Keratinocyte (primary cell): ENCODE measurements around the gene UGT2B7. TPM values are rescaled to one million over a fixed set of nuclear protein-coding genes. Genes with fewer than 3 reads are reported as not detected.

Experiments used
- DNase-seq: peaks from one replicate; pipeline ENCODE4 v3.0.0-alpha.2; 2011; ENCODE audit warnings: low read depth, missing footprints, low spot score
- FAIRE-seq: peaks from 2 replicates; lab custom pipeline; 2011; peaks lifted over from hg19 to GRCh38; lab: Jason Lieb, UNC
- H2AFZ ChIP-seq: 2 replicates; pipeline ENCODE4 v1.6.0; 2012; ENCODE audit warnings: low read length, control low read depth, inconsistent platforms; ENCODE audit not compliant: control insufficient read depth
- H3K27ac ChIP-seq: 2 replicates; pipeline ENCODE4 v1.5.1; 2011; ENCODE audit warnings: low read length; ENCODE audit not compliant: control insufficient read depth, insufficient read depth
- H3K27me3 ChIP-seq: 3 replicates; pipeline ENCODE4 v1.6.0; 2011; ENCODE audit warnings: low read length; ENCODE audit not compliant: control insufficient read depth, insufficient read depth; ENCODE audit errors: extremely low read depth
- H3K36me3 ChIP-seq, 2 experiments: 2 replicates in 1 of 2; 3 replicates in 1 of 2; pipeline ENCODE4 v1.5.1; 2011; ENCODE audit warnings: low read length in 2 of 2, mild to moderate bottlenecking in 1 of 2; ENCODE audit not compliant: control insufficient read depth in 2 of 2, insufficient read depth in 2 of 2; ENCODE audit errors: extremely low read depth in 1 of 2
- H3K4me1 ChIP-seq: 3 replicates; pipeline ENCODE4 v1.5.1; 2011; ENCODE audit warnings: low read length; ENCODE audit not compliant: control insufficient read depth, insufficient read depth; ENCODE audit errors: extremely low read depth
- H3K4me2 ChIP-seq: 3 replicates; pipeline ENCODE4 v1.6.0; 2011; ENCODE audit warnings: low read depth, low read length; ENCODE audit not compliant: control insufficient read depth, insufficient read depth; ENCODE audit errors: extremely low read depth
- H3K4me3 ChIP-seq, 3 experiments: fragments of 200-600 bp in 1 of 3; sonication (generic) in 1 of 3; 2 replicates in 2 of 3; 3 replicates in 1 of 3; pipeline ENCODE4 v1.5.1; 2011 to 2016; ENCODE audit warnings: low read length in 3 of 3, mild to moderate bottlenecking in 3 of 3, control low read depth in 2 of 3, inconsistent platforms in 1 of 3, low read depth in 1 of 3, mixed read lengths in 1 of 3, mixed run types in 1 of 3, moderate library complexity in 1 of 3; ENCODE audit not compliant: control insufficient read depth in 2 of 3, insufficient read depth in 2 of 3; ENCODE audit errors: extremely low read depth in 1 of 3
- H3K79me2 ChIP-seq: 2 replicates; pipeline ENCODE4 v1.6.0; 2012; ENCODE audit warnings: low read length; ENCODE audit not compliant: control insufficient read depth, insufficient read depth
- H3K9ac ChIP-seq: 3 replicates; pipeline ENCODE4 v1.6.0; 2011; ENCODE audit warnings: low read length; ENCODE audit not compliant: control insufficient read depth, insufficient read depth; ENCODE audit errors: extremely low read depth
- H3K9me1 ChIP-seq: 3 replicates; pipeline ENCODE4 v1.6.0; 2011; ENCODE audit warnings: low read length; ENCODE audit not compliant: control insufficient read depth, insufficient read depth; ENCODE audit errors: extremely low read depth
- H3K9me3 ChIP-seq: 2 replicates; pipeline ENCODE4 v1.5.1; 2012; ENCODE audit warnings: low read depth, low read length; ENCODE audit not compliant: control insufficient read depth
- H4K20me1 ChIP-seq: 3 replicates; pipeline ENCODE4 v1.6.0; 2011; ENCODE audit warnings: low read length; ENCODE audit not compliant: control insufficient read depth, insufficient read depth; ENCODE audit errors: extremely low read depth
- CTCF ChIP-seq, 3 experiments: IDR thresholded peaks in 1 of 3; conservative IDR thresholded peaks in 1 of 3; optimal IDR thresholded peaks in 1 of 3; 2 replicates in 2 of 3; 3 replicates in 1 of 3; pipeline versions ENCODE3 to v1.5.1; 2011; ENCODE audit warnings: low read length in 3 of 3, mild to moderate bottlenecking in 3 of 3, moderate library complexity in 2 of 3, control low read depth in 1 of 3, inconsistent platforms in 1 of 3; ENCODE audit not compliant: insufficient read depth in 2 of 3; ENCODE audit errors: extremely low read depth in 1 of 3
- EZH2 ChIP-seq: IDR thresholded peaks from one replicate; pipeline ENCODE4 v1.6.1; 2012; ENCODE audit warnings: inconsistent platforms, mild to moderate bottlenecking, low read length, moderate library complexity
- dilution Hi-C: fragments of 300-500 bp; cut with MboI; formaldehyde crosslinking; loops from one replicate; pipeline ENCODE4 v1.7.0; 2020; ENCODE audit warnings: low sequenced_read_pairs; ENCODE audit not compliant: extremely low pct_ligation_motif_present
- polyA plus RNA-seq, 5 experiments: library from polyadenylated mRNA; depleted of rRNA in 3 of 5; stranded (reverse) in 3 of 5; stranded (forward) in 1 of 5; unstranded in 1 of 5; fragments of >200 nt; gene quantifications; 1 replicate in 1 of 5; 2 replicates in 3 of 5; 3 replicates in 1 of 5; pipeline versions ENCODE4 v1.2.1 to v1.2.3, GENCODE V29; 2011 to 2012; ENCODE audit warnings: missing spikeins in 2 of 5, low read depth in 1 of 5, low replicate concordance in 1 of 5

UGT2B7 gene
- polyA plus RNA-seq, 1 donor (not counting 4 experiments of a cell fraction or from before 2014, with no cell fraction given): 0.05 TPM

- Histone ChIP-seq H3K36me3 (no peaks in the 10 kb centered on the region), H3K9me1 (no peaks in the 10 kb centered on the region), H3K9me3 (no peaks in the 10 kb centered on the region), H3K79me2 (no peaks in the 10 kb centered on the region), H2AFZ (no peak overlapping the region), H3K4me1 (peaks cover 4% of the 10 kb centered on the region), H3K4me2 (no peak overlapping the region), H3K27me3 (no peaks in the 10 kb centered on the region), H3K27ac (no peak overlapping the region), H4K20me1 (no peaks in the 10 kb centered on the region), H3K9ac (no peak overlapping the region), H3K4me3 (no peak overlapping the region)
- no peak for DNase-seq
- dilution Hi-C loops: no loop called here
- FAIRE-seq: no peak
- no peak for TF ChIP-seq CTCF (optimal IDR thresholded peaks at IDR 0.05 in 1 of 3, IDR thresholded peaks at IDR 0.05 in 1 of 3, conservative IDR thresholded peaks at IDR 0.05 in 1 of 3; ENCODE audit: extremely low read depth in 1 of 3, insufficient read depth in 2 of 3, low read length in 3 of 3)
- TF ChIP-seq EZH2: no peak
Observed at GRCh38 chr4:69071286-69071685, 25.0 kb upstream of the UGT2B7 start.

- FAIRE-seq (no peak), DNase-seq (no peak)
Observed at GRCh38 chr4:69073375-69073774, 22.9 kb upstream of the UGT2B7 start.

More at GRCh38 chr4:69073375-69073774, 22.9 kb upstream of the UGT2B7 start:
- no peaks in the 10 kb centered on the region for H3K79me2 ChIP-seq
- no peaks in the 10 kb centered on the region for H3K9me1 ChIP-seq
- H3K36me3 ChIP-seq: no peaks in the 10 kb centered on the region
- no peaks in the 10 kb centered on the region for H3K27me3 ChIP-seq
- H3K4me1 ChIP-seq: no peaks in the 10 kb centered on the region
- no peak overlapping the region for H3K27ac ChIP-seq
- no peak overlapping the region for H3K4me3 ChIP-seq
- dilution Hi-C loops: no loop called here
- no peaks in the 10 kb centered on the region for H4K20me1 ChIP-seq
- no peak overlapping the region for H3K4me2 ChIP-seq
- no peak overlapping the region for H3K9ac ChIP-seq
- H2AFZ ChIP-seq: no peak overlapping the region
- no peaks in the 10 kb centered on the region for H3K9me3 ChIP-seq
- no peak for TF ChIP-seq CTCF (optimal IDR thresholded peaks at IDR 0.05 in 1 of 3, IDR thresholded peaks at IDR 0.05 in 1 of 3, conservative IDR thresholded peaks at IDR 0.05 in 1 of 3; ENCODE audit: extremely low read depth in 1 of 3, insufficient read depth in 2 of 3, low read length in 3 of 3)
